ENCODE measurements around the gene MEIS2.

GRCh38 chr15:37112971-37113670 lies 12.8 kb upstream of the MEIS2 start:
- no peak for TF ChIP-seq CTCF (IDR thresholded peaks at IDR 0.05)
- no peak for TF ChIP-seq POLR2AphosphoS5 (IDR thresholded peaks at IDR 0.05)

All from stomach (tissue), 4 donors.